NOMO-1 treated with DMSO at 0.1 percent for 48 hours (cell line): ENCODE measurements around the gene NME4.

Experiments
- DNase-seq: peaks from one replicate; lab custom pipeline; 2025; ENCODE audit not compliant: unreplicated experiment; lab: John Stamatoyannopoulos, UW

NME4 gene

GRCh38 chr16:363110-363765 is 33.8 kb upstream of the NME4 start:
- DNase-seq, result no peak

DNA sequence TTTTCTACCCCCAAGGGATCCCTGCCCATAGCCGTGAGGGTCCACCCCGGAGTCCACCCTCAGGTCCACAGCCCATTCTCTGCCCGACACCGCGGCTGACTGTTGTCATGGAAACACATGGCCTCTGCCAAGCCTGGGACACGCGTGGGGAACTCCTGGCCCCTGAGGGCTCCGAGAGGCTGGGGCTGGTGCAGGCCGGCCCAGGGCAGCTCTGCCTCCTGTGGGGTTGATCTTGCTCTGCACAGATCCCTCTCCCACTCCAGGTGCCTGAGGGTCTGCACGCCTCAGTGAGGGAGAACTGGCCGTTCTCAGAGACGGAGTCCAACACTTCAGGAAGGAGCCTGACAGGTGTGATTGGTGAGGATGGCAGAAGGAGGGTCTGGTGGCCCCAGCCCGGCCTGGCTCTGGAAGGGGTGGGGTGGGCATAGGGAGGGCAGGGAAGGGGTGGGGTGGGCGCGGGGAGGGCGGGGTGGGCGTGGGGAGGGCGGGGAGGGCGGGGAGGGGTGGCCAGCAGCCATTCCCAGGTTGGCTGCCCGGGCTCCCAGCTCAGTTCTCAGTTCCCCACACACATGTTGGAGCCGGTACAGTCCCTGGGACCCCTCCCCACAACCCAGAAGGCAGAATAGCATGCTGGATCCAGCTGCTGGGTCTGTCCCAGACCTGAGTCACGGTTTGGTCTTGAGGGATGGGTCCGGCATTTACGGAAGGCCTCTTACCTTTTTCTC is 33.1 kb upstream of the NME4 start:
- DNase-seq, result no peak

DNA sequence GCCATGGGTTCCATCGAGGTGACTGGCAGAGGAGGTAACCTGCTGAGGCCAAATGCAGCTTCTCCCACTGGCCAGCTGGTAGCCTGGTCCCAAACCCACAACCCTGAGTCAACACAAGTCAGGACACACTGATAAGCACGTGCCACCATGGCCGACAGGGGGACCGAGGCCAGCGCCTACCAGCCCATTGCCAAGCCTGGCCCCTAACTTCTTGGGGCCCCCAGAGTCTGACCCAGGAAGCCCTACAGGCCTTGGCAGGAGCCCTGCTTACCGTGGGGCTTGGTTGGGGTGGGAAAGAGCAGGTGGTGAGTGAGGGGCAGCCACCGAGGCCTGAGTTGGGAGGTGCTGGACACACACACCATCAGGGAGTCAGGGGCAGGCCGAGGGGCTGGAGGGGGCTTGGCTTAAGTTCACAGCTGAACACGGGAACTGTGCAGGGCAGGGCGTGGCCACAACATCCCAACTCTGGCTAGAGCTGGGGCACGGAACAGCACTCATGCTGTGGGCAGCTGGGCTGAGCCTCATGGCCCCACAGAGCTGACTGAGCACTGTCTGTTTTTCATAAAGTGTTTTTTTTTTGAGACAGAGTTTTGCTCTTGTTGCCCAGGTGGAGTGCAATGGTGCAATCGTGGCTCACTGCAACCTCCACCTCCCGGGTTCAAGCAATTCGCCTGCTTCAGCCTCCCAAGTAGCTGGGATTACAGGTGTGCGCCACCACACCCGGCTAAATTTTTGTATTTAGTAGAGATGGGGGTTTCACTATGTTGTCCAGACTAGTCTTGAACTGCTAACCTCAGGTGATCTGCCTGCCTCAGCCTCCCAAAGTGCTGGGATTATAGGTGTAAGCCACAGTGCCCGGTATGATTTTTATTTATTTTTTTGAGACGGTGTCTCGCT is 32.2 kb upstream of the NME4 start:
- no peak for DNase-seq

DNA sequence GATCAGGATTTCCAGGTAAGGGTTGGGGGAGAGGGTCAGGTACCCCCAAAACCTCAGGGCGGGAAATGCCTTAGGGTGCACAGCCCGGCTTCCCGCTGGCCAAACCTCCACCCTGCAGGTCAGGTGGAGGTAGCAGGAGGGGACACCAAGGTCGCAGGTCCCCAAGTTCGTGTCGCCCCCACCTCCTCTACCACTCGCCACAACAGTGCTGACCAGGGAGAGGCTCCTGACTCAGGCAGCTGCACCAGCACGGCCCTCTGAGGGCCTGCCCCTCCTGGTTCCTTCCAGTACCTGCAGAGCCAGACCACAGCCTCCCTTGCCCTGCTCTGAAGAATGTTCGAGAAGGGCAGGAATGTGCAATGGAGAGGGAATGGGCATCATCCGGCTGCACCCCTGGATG is 30.5 kb upstream of the NME4 start:
- DNase-seq, result no peak

- no peak for DNase-seq
Measured at GRCh38 chr16:367333-367903, 29.6 kb upstream of the NME4 start.

GRCh38 chr16:368388-369158 is 28.4 kb upstream of the NME4 start:
- no peak for DNase-seq

DNA sequence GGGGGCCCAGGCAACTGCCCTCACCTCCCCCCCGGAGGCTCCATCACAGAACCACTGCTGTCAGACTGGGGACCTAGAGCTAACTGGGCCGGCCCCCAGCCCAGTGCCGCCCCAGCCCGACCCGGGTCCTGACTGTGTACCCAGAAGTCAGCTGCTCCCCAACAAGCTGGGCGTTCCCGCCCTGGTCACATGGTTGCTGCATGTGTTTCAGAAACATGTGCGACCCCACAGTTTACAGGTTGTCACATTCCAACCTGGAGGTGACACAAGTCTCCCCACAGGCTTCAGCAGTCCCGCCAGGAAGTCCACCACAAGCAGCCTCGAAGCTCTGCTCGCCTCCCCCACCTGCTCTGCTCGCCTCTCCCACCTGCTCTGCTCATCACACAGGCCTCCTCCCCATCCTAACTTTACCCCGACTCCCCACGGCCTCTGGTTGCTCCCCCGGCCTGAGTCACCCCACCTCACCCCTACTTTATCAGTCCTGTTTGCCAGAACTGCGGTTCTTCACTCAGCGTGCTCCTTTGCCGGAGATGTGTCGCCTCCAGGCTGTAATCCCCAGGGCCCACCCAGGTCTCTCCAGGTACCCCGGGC is 27.6 kb upstream of the NME4 start:
- DNase-seq, result no peak

DNA sequence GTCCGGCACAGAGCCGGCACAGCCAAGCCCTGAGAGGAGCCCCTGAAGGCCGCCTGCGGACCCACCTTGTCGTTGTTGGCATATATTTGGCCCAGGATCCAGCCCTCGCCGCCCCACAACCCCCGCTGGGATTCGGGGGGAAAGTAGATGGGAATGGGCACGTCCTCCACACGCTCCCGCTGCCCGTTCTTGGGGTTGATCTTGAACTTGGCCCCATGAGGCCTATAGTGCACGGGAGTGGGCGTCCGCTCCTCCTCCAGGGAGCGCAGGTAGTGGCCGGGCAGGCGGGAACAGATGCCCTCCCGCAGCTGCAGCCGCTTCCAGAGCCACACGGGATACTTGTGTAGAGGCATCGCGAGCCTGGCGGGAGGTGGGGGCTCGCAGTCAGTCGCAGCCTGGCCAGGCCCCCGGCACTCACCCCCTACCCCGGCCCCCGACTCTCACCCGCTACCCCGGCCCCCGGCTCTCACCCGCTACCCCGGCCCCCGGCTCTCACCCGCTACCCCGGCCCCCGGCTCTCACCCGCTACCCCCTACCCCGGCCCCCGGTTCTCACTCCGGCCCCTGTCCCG is 27.0 kb upstream of the NME4 start:
- DNase-seq, result no peak

DNA sequence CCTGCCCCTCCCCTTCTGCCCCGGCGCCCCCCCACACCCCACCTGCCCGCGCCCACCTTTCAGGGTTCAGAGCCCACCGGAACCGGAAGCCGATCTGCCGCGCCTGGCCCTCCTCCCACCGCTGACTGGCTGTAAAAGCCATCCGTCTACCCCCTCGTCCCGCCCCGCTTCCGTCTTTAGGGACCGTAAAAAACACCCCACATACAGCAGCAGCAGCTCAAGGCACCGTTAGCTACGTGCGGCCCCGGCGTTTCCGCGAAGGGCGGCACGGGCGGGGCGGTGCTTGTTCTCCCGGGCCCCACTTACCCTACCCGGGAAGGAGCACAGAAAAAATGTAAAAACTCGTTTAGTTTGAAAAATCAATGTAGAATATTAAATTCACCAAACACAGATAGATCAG is 26.6 kb upstream of the NME4 start, which contains the start of gene MRPL28:
MRPL28 (minus strand) TSS at position 96 of the 400 bp plus-strand sequence. CDS start 320 bp downstream, outside the sequence.
- DNase-seq, result peak; percentile 90

DNA sequence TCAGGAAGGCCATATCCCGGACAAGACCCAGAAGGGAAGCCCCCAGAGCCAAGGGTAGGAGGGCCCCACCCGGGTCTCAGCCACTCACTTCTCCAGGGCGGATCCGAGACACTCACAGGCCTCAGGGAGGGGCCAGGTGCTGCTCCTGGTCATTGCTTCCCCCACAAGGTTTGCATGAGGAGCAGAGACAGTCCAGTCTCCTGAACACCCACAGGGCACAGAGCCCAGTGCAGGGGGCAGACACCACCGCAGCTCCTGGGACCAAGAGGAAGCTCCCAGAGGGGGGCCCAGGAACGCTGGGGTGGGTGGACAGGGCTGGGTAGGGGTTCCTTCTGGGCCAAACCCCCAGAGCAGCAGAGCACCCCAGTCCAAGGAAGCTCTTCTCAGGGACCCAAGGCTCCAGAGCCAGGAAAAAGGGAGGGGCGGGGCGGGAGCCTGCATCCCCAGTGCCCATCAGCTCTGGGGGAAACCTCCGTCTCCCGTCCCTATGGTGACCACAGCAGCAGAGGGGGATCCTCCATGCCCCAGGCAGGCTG is 26.0 kb upstream of the NME4 start:
- DNase-seq, result no peak

- no peak for DNase-seq
Measured at GRCh38 chr16:371515-372301, 25.3 kb upstream of the NME4 start.

- no peak for DNase-seq
Measured at GRCh38 chr16:372302-372983, 24.6 kb upstream of the NME4 start.

DNA sequence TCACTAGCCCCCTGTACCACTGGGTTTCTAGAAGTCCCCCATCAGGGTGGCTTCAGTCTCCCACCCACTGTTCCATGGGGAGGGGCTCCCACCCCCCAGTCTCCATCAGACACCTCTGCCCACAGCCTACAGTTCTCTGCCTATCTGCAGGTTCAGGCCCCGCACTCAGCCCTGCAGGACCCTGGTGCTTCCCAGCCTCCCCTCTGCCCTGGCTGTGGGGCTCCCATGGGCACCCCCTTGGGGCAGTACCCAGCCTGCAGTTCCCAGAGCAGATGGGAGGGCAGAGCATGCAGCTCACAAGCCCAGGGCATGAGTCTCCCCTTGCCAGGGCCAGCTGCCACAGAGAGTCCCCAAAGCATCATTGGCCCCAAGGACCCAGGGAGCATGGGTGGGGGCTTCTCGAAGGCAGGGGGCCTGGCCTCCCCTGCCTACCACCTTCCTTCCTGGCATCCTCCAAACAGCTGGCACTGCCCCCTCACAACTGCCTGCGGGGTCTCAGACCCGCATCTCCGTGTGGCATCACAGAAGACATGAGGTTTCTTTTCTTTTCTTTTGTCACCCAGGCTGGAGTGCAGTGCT is 23.9 kb upstream of the NME4 start:
- DNase-seq, result no peak

DNA sequence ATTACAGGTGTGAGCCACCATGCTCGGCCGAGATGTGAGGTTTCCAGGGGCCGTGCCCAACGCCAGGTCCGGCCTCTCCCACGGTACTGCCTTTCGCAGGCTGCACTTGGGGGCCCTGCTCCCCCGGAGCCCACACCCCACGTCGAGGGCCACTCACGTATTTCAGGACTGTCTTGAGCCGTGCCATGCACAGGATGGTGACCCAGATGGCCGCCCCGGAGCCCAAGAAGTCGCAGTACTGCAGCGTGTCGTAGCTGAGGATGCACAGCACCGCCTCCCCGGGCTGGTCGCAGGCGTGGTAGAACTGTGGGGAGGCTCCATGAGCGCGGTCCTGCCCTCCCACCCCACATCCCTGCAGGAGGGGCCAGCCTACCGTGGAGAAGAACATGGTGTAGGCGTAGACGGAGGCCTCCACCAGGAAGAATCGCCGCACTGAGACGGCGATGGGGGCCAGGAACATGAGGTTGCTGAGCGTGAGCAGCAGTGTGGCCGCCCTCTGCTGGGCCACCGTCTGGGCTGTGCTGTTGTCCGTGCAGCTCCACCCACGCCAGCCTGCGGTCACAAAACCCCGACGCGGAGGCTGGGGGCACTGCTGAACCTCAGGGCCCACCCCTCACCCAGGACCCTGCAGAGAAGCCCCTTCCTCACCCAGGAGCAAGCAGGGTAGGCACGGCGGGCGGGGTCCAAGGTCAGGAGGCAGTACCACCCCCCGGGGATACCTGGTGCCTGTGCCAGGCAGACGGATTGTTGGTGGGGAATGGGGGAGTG is 23.0 kb upstream of the NME4 start:
- DNase-seq, result no peak

DNA sequence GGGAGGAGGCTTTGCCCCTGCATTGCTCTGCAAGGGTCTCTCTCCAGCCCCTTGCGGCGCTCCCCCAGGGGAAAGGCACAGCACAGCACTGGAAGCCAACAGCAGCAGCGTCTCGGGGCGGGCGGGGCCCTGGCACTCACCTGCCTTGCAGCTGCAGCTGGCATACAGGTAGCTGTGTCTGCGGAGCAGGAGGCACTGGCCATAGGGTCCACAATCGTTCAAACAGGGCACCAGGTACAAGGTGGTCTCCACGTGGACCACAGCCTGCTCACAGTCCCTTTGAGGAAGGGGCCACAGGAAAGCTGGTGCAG is 22.4 kb upstream of the NME4 start:
- DNase-seq, result no peak

GRCh38 chr16:375212-375611 is 21.8 kb upstream of the NME4 start:
- DNase-seq, result no peak
